ENCODE measurements around the gene ZNF783.
"Not testable (repeated sequence)": the region's sequence is repeated elsewhere in the genome, so short reads cannot be mapped to it uniquely, and the experiment has no call there.

The ZNF783 gene

GRCh38 chr7:149300620-149301285 lies 38.8 kb downstream of the ZNF783 start:
- DNase-seq (ENCODE audit: low read depth in 2 of 2): no peak

GRCh38 chr7:149302222-149302621 lies 40.2 kb downstream of the ZNF783 start:
- no peak for DNase-seq (ENCODE audit: low read depth in 2 of 2)

- DNase-seq (ENCODE audit: low read depth in 2 of 2): no peak
These were observed 40.9 kb downstream of the ZNF783 start for GRCh38 chr7:149302865-149303264.

DNA sequence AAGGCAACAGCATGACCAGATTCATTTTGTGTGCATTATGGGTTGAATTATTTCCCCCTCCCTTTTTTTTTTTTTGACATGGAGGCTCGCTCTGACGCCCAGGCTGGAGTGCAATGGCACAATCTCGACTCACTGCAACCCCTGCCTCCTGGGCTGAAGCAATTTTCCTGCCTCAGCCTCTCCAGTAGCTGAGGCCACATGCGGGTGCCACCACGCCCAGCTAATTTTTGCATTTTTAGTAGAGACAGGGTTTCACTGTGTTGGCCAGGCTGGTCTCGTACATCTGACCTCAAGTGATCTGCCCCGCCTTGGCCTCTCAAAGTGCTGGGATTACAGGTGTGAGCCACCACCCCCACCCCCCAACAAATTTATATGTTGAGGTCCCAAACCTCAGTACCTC lies 42.0 kb downstream of the ZNF783 start:
- no peak for DNase-seq (ENCODE audit: low read depth in 2 of 2)

- DNase-seq (ENCODE audit: low read depth in 2 of 2): no peak
These were observed 44.9 kb downstream of the ZNF783 start for GRCh38 chr7:149306854-149307253.

DNA sequence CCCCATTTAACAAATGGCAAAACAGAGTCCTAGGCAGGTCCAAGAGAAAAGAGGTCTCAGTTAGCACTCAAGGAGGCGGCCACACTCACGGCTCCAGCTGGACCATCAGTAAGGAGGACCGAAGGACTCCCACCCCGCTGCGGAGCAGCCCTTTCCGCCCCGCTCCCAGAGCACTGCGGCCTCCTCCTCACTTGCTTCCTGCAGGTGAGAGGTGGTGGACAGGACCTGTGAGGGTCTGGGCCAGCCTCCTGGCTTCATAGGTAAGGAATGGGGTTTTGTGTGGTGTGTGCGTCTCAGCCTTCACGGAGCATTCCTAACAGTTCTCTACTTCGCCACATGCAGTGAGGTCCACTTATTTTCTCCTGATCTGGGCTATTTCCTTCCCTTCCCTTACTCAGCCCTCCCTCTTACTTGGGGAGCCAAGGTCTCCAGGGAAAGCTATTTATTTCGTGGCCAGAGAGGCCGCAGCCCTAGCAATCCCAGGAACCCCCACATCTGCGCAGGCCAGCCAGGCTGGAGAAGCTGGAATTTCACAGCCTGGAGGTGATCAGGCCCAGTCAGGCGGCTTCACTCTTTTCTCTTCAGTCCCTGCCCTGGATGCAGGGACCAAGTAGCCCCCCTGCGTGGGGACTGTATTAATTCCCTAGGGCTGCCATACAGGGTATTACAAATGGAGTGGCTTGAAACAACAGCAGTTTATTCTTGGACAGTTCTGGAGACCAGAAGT lies 45.9 kb downstream of the ZNF783 start:
- DNase-seq (ENCODE audit: low read depth in 2 of 2): no peak

DNA sequence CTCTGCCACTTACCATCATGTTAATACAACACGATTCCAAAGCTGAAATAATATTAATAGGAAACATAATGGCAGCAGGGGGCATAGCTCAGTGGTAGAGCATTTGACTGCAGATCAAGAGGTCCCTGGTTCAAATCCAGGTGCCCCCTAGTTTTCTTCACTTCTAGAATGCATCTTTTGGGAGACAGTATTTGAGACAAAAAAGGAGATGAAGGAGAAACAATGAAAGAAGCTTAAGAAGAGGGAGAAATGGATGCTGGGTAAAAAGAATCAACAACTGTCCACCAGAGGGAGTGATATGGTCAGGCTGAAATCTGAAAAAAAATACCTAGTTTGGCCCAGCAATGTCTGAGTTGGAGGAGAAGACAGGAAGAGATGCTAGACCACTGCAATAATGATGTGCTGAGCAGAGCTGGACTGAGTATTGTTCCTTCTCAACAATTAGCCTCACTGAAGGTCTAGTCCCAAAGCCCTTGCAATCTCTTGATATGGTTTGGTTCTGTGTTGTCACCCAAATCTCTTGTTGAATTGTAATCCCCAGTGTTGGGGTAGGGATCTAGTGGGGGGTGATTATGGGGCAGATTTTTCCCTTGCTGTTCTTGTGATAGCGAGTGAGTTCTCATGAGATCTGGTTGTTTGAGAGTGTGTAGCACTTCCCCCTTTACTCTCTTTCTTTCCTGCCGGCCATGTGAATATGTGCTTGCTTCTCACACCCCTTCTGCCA lies 48.3 kb downstream of the ZNF783 start:
- DNase-seq (ENCODE audit: low read depth in 2 of 2): no peak

DNA sequence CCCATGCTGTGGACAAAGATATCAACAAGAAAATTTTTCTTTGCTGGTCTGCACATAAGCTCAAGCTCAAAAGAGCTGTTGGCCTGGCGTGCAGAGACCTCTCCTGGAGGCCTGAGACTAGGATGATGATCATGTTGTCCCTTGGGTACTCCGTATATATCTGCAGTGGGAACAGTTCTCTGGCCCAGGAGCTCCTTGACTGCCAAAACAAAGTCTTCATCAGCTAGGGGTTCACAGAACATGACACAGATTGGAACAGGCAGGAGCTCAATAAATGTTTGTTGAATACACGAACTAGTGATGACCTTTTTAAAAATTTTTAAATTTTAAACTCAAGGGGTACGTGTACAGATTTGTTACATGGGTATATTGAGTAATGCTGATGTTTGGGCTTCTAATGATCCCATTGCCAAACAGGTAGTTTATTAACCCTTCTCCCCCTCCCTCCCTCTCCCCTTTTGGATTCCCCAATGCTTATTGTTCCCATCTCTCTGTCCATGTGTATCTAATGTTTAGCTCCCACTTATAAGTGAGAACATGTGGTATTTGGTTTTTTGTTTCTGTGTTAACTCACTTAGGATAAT lies 49.1 kb downstream of the ZNF783 start:
- DNase-seq (ENCODE audit: low read depth in 2 of 2): no peak

GRCh38 chr7:149313981-149314380 lies 52.0 kb downstream of the ZNF783 start:
- no peak for DNase-seq (ENCODE audit: low read depth in 2 of 2)

DNA sequence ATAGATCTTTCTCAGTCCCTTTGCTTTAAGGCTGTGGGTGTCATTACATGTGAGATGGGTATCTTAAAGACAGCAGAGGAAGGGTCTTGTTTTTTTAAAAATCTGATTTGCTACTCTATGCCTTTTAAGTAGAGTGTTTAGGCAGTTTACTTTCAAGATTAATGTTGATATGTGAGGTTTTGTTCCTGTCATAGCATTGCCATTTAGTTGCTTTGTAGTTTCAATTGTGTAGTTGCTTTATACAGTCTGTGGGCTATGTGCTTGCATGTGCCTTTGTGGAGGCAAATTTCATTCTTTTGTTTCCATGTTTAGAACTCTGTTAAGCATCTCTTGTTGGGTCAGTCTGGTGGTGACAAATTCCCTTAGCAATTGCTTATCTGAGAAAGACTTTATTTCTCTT lies 54.6 kb downstream of the ZNF783 start:
- DNase-seq (ENCODE audit: low read depth in 2 of 2): no peak

- no peak for DNase-seq (ENCODE audit: low read depth in 2 of 2)
These were observed 55.5 kb downstream of the ZNF783 start for GRCh38 chr7:149317496-149317895.

GRCh38 chr7:149317986-149318672 lies 56.1 kb downstream of the ZNF783 start:
- no peak for DNase-seq (ENCODE audit: low read depth in 2 of 2)

- no peak for DNase-seq (ENCODE audit: low read depth in 2 of 2)
These were observed 57.4 kb downstream of the ZNF783 start for GRCh38 chr7:149319376-149319775.

- no peak for DNase-seq (ENCODE audit: low read depth in 2 of 2)
These were observed 58.5 kb downstream of the ZNF783 start for GRCh38 chr7:149320313-149321124.

DNA sequence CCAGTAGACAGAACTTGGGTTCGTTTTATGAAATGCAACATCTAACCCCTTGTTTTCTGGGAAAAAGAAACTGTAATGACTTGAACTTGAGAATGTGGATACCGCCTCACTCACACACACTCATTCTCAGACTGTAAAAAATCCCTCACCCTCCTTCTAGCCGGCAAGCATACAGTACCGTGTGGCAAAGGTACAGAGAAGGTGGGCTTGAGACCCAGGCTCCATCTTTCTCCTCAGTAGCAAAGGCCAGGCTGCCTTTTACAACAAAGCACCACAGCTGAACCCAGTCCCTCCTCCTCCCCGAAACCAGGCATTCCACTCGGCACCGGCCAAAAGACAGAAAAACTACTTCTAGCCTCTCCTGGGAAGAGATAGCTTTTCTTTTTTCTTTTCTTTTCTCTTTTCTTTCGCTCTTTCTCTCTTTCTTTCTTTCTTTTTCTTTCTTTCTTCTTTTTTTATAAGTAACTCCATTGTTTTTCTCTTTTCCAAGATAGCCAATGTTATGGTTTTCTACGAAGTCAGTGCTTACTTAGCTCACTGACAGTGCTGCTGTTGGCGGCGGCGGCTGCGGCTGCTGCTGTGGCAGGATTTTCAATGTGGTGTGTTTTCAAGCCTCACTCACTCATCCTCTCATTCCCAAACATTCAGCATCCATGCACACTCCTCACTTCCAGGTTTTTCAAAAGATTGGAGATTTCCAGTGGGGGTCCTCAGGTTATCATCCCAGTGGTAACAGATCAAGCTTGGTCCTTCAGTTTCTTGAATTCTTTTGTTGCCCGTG lies 59.3 kb downstream of the ZNF783 start:
- DNase-seq (ENCODE audit: low read depth in 2 of 2): not testable (repeated sequence)

DNA sequence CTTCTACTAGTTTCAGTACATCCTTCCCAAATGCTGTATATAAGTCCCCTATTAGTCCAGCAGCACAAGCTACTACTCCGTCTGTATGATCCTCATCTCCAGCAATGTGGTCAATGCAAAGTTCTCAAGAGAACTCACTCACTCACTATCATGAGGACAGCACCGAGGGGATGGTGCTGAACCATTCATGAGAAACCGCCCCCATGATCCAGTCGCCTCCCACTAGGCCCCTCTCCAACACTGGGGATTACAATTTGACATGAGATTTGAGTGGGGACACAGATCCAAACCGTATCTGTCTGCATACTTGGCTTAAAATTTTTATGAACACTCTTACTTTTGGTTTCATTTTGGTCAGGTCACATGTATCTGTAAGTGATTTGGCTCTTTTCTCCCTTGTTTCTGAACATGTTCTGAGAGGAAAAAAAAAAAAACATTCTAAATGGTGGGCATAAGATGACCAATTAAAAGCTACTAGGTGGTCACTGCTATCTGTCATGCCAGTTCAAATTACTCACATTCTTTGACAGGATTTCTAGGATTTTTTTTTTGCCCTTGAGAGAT lies 60.1 kb downstream of the ZNF783 start:
- DNase-seq (ENCODE audit: low read depth in 2 of 2): no peak

DNA sequence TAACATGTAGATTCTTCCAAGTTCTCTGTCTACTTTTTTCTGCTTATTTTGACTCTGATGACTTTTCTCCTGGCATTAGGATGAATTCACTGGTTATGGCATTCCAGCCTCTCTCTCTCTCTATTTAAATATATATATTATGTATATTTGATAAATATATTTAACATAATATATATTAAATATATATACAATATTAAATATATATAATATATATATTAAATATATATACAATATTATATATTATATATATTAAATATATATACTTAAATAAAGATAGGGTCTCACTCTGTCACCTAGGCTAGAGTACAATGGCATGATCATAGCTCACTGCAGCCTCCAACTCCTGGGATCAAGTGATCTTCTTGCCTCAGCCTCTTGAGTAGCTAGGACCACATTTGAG lies 60.7 kb downstream of the ZNF783 start:
- DNase-seq (ENCODE audit: low read depth in 2 of 2): no peak

DNA sequence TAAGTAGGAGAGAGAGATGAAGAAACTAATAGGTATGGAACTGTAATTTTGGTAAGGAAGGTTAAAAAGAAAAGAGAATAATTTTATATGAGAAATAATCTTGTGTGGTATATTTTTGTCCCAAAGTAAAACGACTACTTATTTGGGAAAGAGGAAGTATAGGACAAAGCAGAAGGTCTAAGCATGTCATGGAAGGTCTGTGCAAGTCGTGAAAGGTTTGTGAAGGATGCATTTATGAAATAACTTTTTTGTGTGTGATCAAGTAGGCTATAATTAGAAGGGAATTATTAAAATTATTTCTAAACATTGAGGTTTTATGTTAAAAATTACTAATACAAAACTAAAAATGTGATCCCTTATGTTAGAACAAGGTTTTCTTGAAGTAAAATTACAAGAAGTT lies 63.3 kb downstream of the ZNF783 start:
- DNase-seq (ENCODE audit: low read depth in 2 of 2): no peak

DNA sequence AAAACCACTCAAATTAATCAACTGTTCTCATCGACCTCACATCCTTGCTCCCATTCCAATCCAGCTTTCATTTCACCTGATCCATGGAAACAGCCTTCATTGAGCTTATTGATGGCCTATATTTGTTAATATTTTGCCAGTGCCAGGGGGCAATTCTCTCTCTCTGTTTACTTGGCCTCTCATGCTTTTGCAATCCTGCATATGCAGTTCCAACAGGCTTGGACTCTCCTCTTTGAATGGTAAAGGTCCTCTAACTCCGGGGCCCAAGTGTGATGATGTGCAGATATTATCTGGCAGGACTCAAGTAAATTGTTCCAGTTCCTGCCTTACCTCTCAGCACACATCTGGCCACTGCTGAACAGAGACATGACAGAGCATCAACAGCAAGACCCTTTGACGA lies 67.3 kb downstream of the ZNF783 start:
- DNase-seq (ENCODE audit: low read depth in 2 of 2): no peak

DNA sequence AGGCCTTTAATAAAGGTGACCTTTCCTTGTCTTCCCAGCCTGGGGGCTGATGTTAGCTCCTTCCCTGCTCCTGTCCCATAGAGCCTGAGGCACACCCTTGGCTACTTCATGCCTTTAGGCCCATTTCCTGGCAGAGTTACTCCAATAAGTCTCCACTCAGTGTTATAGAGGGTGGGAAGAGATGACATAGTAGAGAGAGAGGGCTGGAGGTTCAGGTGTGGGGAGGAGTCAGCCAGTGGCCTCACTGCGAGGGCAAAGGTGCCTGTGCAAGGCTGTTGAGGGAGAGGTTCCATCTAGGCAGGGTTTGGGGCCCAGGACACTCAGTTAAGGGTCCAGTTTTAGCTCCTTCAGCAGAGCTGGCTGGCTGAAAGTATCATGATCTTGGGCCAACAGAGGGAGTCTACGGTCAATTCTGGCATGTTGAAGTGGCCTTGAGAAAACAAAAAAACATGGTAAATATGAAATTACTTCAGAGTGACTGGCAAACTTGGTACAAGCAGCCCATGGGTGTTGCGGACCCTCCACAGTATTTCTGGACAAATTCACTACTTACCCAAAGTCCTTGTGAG lies 67.9 kb downstream of the ZNF783 start:
- no peak for DNase-seq (ENCODE audit: low read depth in 2 of 2)
